Measurements from ENCODE around the gene GP9.
"Not testable (repeated sequence)": the region's sequence is repeated elsewhere in the genome, so short reads cannot be mapped to it uniquely, and the experiment has no call there.

GP9 gene

DNA sequence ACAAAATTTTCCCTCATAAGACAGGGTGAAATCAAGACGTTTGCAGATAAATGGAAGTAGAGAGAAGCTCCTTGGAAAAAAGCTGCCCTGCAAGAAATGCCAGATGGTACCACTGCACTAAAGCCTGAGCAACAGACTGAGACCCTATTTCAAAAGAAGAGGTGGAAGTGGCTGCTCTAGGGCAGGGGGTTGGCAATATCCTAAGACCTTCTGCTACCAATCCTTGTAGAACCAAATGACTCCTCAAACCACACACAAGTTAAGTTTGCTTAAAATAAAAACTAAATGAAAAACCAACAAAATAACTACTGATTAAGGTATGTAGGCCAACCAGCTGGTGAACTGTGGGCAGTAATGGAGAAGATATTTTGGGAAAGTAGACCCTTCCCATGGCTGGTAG lies 39.7 kb downstream of the GP9 start:
- Histone ChIP-seq H3K4me3 (ENCODE audit: low read length) (no peak overlapping the region), H3K9me3 (ENCODE audit: control insufficient read depth, low read length) (no peaks in the 10 kb centered on the region), H3K4me1 (ENCODE audit: control insufficient read depth, insufficient read depth, low read length) (no peaks in the 10 kb centered on the region), H3K36me3 (ENCODE audit: control insufficient read depth, insufficient read depth, low read length) (no peaks in the 10 kb centered on the region), H3K9ac (ENCODE audit: low read length) (no peak overlapping the region), H3K27me3 (ENCODE audit: control insufficient read depth, insufficient read depth, low read length) (no peaks in the 10 kb centered on the region)

DNA sequence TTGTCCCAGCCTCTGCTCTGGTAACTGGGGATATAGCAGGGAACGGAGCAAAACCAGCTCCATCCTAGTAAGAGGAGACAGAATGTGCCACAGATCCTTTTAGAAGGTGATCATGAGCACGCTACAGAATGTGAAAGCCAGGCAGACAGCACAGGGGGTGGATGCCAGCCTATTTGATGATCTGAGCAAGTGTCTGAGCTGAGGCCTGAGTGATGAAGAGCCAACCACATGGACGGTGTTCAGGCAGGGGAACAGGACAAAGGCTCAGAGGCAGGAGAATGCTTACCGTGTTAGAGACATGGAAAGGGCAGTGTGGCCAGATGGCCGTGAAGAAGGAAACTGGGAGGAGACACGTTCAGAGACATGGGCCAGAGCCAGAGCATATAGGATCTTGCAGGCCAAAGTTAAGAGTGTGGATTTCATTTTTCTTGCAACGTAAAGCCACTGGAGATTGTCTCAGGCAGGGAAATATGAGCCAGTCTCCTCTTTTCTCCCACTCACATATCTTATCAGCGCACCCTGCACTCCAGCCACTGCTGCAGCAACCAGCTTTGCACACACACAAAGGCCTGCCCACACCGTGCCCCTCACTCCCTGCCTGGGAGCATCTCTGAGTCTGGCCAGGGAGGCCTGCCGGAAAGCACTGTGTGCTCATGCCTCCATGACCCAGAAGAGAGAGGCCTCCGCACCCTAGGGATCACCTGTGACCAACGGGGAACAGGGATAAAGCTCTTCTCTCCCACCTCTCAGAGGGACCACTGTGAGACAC lies 41.0 kb downstream of the GP9 start:
- Histone ChIP-seq H3K27me3 (ENCODE audit: control insufficient read depth, insufficient read depth, low read length) (no peaks in the 10 kb centered on the region), H3K9ac (ENCODE audit: low read length) (no peak overlapping the region), H3K36me3 (ENCODE audit: control insufficient read depth, insufficient read depth, low read length) (no peaks in the 10 kb centered on the region), H3K9me3 (ENCODE audit: control insufficient read depth, low read length) (no peaks in the 10 kb centered on the region), H3K4me3 (ENCODE audit: low read length) (no peak overlapping the region), H3K4me1 (ENCODE audit: control insufficient read depth, insufficient read depth, low read length) (no peaks in the 10 kb centered on the region)

DNA sequence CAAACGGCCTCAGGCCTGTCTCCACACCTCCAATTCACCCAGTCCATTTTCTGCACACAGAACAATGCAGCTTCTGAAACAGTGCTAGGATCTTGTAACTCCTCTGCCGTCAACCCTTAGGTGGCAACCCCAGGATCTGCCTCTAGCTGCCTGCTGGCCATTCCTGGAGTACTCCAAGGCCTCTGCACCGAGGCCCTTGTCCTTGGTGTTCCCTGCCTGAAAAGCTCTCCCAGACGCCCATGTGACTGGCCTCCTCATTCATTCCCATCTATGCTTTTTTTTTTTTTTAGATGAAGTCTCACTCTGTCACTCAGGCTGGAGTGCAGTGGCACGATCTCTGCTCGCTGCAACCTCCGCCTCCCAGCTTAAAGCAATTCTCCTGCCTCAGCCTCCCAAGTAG lies 42.7 kb downstream of the GP9 start:
- Histone ChIP-seq H3K36me3 (ENCODE audit: control insufficient read depth, insufficient read depth, low read length) (no peaks in the 10 kb centered on the region), H3K27me3 (ENCODE audit: control insufficient read depth, insufficient read depth, low read length) (no peaks in the 10 kb centered on the region), H3K9me3 (ENCODE audit: control insufficient read depth, low read length) (no peaks in the 10 kb centered on the region), H3K9ac (ENCODE audit: low read length) (no peak overlapping the region), H3K4me3 (ENCODE audit: low read length) (no peak overlapping the region), H3K4me1 (ENCODE audit: control insufficient read depth, insufficient read depth, low read length) (no peaks in the 10 kb centered on the region)

DNA sequence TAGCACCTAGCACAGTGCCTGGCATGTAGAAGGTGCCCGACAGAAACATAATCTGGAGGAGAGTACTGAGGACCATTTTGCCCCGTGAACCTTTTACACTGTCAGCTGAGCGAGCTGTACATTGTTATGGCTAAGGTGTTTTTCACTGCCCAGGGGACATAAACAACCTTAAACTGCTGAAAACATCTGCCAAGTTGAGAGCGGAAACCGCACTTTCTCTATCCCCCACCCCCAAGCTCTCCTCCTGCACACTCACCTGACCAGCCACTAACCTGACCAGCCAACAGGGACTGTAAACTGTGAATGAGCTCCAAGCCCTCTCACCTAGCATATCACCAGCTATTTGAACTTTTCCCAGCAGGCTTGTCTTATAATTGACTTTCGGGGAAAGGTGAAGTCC lies 43.5 kb downstream of the GP9 start:
- H3K9ac ChIP-seq (ENCODE audit: low read length), result no peak overlapping the region
- no peaks in the 10 kb centered on the region for H3K36me3 ChIP-seq (ENCODE audit: control insufficient read depth, insufficient read depth, low read length)
- H3K4me3 ChIP-seq (ENCODE audit: low read length), result no peak overlapping the region
- H3K9me3 ChIP-seq (ENCODE audit: control insufficient read depth, low read length), result no peaks in the 10 kb centered on the region
- no peaks in the 10 kb centered on the region for H3K4me1 ChIP-seq (ENCODE audit: control insufficient read depth, insufficient read depth, low read length)
- H3K27me3 ChIP-seq (ENCODE audit: control insufficient read depth, insufficient read depth, low read length), result no peaks in the 10 kb centered on the region

DNA sequence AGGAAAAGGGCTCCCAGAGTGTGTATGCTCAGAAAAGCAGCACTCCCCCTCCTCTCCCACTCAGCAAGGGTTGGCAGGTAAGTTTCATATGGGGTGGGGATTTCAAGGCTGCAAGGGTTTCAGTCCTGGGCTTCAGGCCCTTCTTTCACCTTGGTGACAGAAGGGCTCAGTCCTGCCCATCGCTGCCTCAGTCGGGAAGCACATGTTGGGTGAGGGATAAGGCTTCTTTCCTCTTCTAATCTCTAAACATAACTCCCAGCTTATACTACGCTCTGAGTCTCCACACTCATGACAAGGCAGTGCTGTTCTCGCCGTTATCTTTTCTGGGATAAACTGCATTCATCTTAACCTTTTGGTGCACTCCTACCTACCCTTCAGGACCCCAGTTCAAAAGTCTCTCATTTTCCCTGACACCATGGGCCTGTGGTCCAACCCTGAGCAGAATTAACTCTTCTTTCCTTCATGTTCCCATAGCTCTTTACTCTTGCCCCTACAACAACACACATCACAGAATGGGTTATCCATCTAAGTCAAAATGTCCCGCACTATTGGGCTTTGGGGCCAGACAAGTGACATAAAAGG lies 44.0 kb downstream of the GP9 start:
- H3K36me3 ChIP-seq (ENCODE audit: control insufficient read depth, insufficient read depth, low read length), result no peaks in the 10 kb centered on the region
- no peak overlapping the region for H3K9ac ChIP-seq (ENCODE audit: low read length)
- no peak overlapping the region for H3K4me3 ChIP-seq (ENCODE audit: low read length)
- no peaks in the 10 kb centered on the region for H3K9me3 ChIP-seq (ENCODE audit: control insufficient read depth, low read length)
- no peaks in the 10 kb centered on the region for H3K4me1 ChIP-seq (ENCODE audit: control insufficient read depth, insufficient read depth, low read length)
- no peaks in the 10 kb centered on the region for H3K27me3 ChIP-seq (ENCODE audit: control insufficient read depth, insufficient read depth, low read length)

DNA sequence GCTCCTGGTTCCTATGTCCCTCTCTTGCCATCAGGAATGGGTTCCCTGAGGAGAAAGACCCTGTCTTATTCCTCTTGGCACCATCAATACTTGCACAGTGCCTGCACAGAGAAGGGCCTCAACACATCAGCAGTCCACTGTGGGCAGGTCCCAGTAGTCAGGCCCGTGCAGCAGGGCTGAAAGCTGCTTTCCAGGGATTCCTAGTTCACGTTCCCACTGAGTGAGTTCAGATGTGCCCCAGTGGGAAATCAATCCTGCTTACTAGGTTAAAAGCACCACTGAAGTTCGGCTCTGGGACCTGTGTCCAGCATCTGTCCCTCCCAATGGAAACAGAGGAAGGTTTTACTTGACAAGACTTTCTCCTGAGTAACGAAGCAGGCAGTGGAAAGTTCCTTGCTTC lies 45.3 kb downstream of the GP9 start:
- Histone ChIP-seq H3K4me3 (ENCODE audit: low read length) (no peak overlapping the region), H3K4me1 (ENCODE audit: control insufficient read depth, insufficient read depth, low read length) (no peaks in the 10 kb centered on the region), H3K27me3 (ENCODE audit: control insufficient read depth, insufficient read depth, low read length) (no peaks in the 10 kb centered on the region), H3K36me3 (ENCODE audit: control insufficient read depth, insufficient read depth, low read length) (no peaks in the 10 kb centered on the region), H3K9ac (ENCODE audit: low read length) (no peak overlapping the region), H3K9me3 (ENCODE audit: control insufficient read depth, low read length) (no peaks in the 10 kb centered on the region)

DNA sequence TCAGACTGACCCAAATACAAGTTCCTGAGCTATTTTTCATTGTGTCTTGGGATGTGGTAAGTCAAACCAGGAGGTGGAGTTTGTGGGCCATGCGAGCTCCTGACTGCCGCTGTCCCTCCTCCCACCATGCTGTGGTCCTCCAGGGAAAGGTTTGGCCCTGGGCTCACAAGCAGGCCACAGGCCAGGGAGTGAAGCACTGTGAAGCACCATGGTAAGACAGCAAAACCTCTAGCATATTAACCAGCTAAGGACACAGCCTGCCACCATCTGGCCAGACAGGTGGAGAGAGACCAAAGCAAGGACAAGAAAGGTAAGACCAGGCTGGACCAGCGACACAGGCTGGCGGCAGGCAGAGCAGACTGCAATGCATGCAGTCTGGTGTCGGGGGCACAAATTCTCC lies 45.7 kb downstream of the GP9 start:
- H3K4me3 ChIP-seq (ENCODE audit: low read length), result no peak overlapping the region
- no peaks in the 10 kb centered on the region for H3K27me3 ChIP-seq (ENCODE audit: control insufficient read depth, insufficient read depth, low read length)
- H3K4me1 ChIP-seq (ENCODE audit: control insufficient read depth, insufficient read depth, low read length), result no peaks in the 10 kb centered on the region
- H3K36me3 ChIP-seq (ENCODE audit: control insufficient read depth, insufficient read depth, low read length), result no peaks in the 10 kb centered on the region
- H3K9ac ChIP-seq (ENCODE audit: low read length), result no peak overlapping the region
- H3K9me3 ChIP-seq (ENCODE audit: control insufficient read depth, low read length), result no peaks in the 10 kb centered on the region

DNA sequence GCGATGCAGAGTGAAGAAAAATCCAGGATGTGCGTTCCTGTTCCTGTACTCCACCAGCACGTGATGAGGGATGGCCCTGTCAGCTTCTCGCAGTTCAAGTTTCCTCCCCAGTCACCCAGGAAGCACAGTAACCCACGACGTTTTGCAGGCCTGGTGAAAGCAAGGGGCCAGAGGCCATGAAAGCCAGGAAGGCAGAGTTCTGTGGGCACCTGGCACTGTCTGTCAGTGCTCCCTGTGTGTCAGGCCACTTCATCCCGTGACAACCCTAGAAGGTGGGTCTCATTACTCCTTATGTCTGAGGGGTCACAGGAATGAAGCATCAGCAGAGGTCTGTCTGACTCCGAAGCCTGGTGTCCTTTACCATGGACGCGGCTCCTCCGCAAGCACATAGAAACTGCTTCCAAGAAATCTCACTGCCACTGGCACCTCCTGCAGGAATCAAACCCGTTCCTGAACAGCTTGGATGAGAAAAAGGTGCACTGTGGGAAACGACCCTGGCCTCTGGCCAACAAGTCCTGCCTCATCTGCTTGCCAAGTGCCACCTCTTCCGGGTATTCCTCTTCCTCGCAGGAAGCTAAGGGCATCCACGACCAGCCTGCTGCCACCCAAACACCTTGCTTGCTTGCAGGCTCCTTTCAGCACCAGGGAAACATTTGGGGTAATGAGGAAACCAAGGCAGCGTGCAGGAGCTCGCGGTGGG lies 46.4 kb downstream of the GP9 start:
- Histone ChIP-seq H3K9me3 (ENCODE audit: control insufficient read depth, low read length) (no peaks in the 10 kb centered on the region), H3K27me3 (ENCODE audit: control insufficient read depth, insufficient read depth, low read length) (no peaks in the 10 kb centered on the region), H3K4me3 (ENCODE audit: low read length) (no peak overlapping the region), H3K36me3 (ENCODE audit: control insufficient read depth, insufficient read depth, low read length) (no peaks in the 10 kb centered on the region), H3K4me1 (ENCODE audit: control insufficient read depth, insufficient read depth, low read length) (no peaks in the 10 kb centered on the region), H3K9ac (ENCODE audit: low read length) (no peak overlapping the region)

DNA sequence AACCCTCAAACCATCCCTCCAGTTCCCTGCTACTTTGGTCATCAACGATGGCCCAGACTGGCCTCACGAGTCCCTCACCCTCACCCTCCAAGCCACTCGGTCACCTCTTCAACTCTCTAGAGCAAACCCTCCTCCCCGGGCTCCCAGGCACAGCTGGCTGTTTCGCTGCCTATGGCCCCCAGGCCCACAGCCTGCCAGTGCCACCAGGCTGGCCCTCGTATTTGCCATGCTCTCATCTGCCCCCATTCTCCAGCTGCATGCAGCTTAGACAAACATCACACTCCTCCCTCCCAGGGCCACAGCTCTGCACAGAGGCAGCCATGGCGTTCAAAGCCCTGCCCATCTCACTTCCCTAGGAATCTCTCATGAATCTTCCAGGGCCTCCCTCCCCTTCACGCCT lies 47.2 kb downstream of the GP9 start:
- Histone ChIP-seq H3K4me3 (ENCODE audit: low read length) (no peak overlapping the region), H3K27me3 (ENCODE audit: control insufficient read depth, insufficient read depth, low read length) (no peaks in the 10 kb centered on the region), H3K9ac (ENCODE audit: low read length) (no peak overlapping the region), H3K4me1 (ENCODE audit: control insufficient read depth, insufficient read depth, low read length) (no peaks in the 10 kb centered on the region), H3K9me3 (ENCODE audit: control insufficient read depth, low read length) (no peaks in the 10 kb centered on the region), H3K36me3 (ENCODE audit: control insufficient read depth, insufficient read depth, low read length) (no peaks in the 10 kb centered on the region)

DNA sequence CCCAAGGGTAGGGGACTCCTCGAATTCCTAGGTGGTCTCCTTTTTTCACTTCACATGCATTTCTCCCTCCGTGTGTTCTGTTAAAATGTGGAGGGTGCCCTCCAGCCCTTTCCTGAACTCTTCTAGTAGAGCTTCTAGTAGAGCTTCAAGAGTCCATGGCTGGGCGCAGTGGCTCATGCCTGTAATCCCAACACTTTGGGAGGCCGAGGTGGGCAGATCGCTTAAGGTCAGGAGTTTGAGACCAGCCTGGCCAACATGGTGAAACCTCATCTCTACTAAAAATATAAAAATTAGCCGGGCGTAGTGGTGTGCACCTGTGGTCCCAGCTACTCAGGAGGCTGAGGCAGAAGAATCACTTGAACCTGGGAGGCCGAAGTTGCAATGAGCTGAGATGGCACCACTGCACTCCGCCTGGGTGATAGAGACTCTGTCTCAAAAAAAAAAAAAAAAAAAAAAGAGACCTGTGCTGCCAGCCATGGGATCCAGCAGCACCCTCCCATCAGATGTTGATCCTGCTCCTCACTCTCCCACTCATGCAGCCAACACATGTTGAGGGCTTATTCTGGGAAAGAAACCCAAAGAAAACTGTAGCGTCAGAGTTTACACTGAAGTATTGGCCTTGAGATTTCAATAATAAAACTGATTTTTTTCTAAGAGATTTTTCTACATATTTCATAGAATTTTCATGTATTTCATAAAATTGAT lies 50.6 kb downstream of the GP9 start:
- H3K9ac ChIP-seq (ENCODE audit: low read length); H3K4me1 ChIP-seq (ENCODE audit: control insufficient read depth, insufficient read depth, low read length); H3K9me3 ChIP-seq (ENCODE audit: control insufficient read depth, low read length); H3K36me3 ChIP-seq (ENCODE audit: control insufficient read depth, insufficient read depth, low read length); H3K4me3 ChIP-seq (ENCODE audit: low read length); H3K27me3 ChIP-seq (ENCODE audit: control insufficient read depth, insufficient read depth, low read length): not testable (repeated sequence)
